Calu3 (cell line): ENCODE results near the gene GPR183. TPM values are rescaled to one million over a fixed set of nuclear protein-coding genes. Genes with fewer than 3 reads are reported as not detected.

ENCODE experiments used
- BruUV-seq: library from RNA; stranded (reverse); fragments of 400-500 nt; replicated peaks from 2 replicates; lab custom pipeline; 2021; lab: Mats Ljungman, UMichigan
- CTCF ChIA-PET: fragments of 300-600 bp; sonication (Branson Sonifier 250); formaldehyde crosslinking; loops from one replicate; lab custom pipeline; 2022; ENCODE audit warnings: antibody characterized with exemption; lab: Charles Lee
- DNase-seq: peaks from one replicate; pipeline ENCODE4 v3.0.0; 2022
- H3K27ac Mint-ChIP-seq: one replicate; pipeline ENCODE4 v1.8.0; 2022; ENCODE audit warnings: mixed read lengths; ENCODE audit not compliant: unreplicated experiment
- H3K27me3 Mint-ChIP-seq: one replicate; pipeline ENCODE4 v1.8.0; 2022; ENCODE audit warnings: mixed read lengths; ENCODE audit not compliant: unreplicated experiment
- H3K36me3 Mint-ChIP-seq: one replicate; pipeline ENCODE4 v1.8.0; 2022; ENCODE audit warnings: mild to moderate bottlenecking, moderate library complexity, mixed read lengths; ENCODE audit not compliant: insufficient read depth, unreplicated experiment
- H3K4me1 Mint-ChIP-seq: one replicate; pipeline ENCODE4 v1.8.0; 2022; ENCODE audit warnings: mild to moderate bottlenecking, low read depth, mixed read lengths; ENCODE audit not compliant: unreplicated experiment
- H3K4me3 Mint-ChIP-seq: one replicate; pipeline ENCODE4 v1.8.0; 2022; ENCODE audit warnings: mild to moderate bottlenecking, low read depth, moderate library complexity, mixed read lengths; ENCODE audit not compliant: unreplicated experiment
- H3K9me3 Mint-ChIP-seq: one replicate; pipeline ENCODE4 v1.8.0; 2022; ENCODE audit warnings: low read depth, mixed read lengths; ENCODE audit not compliant: unreplicated experiment
- CTCF ChIP-seq: fragments of 200-600 bp; IDR thresholded peaks from one replicate; pipeline ENCODE4 v1.8.0; 2022; ENCODE audit warnings: antibody characterized with exemption; ENCODE audit not compliant: unreplicated experiment
- intact Hi-C: fragments of 100-400 bp; cut with micrococcal nuclease; formaldehyde crosslinking; loops from one replicate; pipeline ENCODE4 v1.10.0; 2022; ENCODE audit not compliant: unreplicated experiment
- total RNA-seq: library from RNA; stranded (reverse); gene quantifications from 2 replicates; pipeline ENCODE4 v1.2.3, GENCODE V29; 2022

Gene GPR183
- total RNA-seq, 1 experiment from 2014 or later = not detected

- BruUV-seq = no TSS peak
- CTCF ChIA-PET = no interaction called here
- intact Hi-C loops = no loop called here
- H3K36me3 Mint-ChIP-seq = no peaks in the 10 kb centered on the region
- TF ChIP-seq CTCF = no peak
- H3K4me3 Mint-ChIP-seq = no peak overlapping the region
- H3K27me3 Mint-ChIP-seq = no peaks in the 10 kb centered on the region
- H3K27ac Mint-ChIP-seq = no peak overlapping the region
- no peaks in the 10 kb centered on the region for H3K4me1 Mint-ChIP-seq
- H3K9me3 Mint-ChIP-seq = no peaks in the 10 kb centered on the region
- DNase-seq = no peak
Measured at GRCh38 chr13:99351772-99352171, 44.6 kb upstream of the GPR183 start.

GRCh38 chr13:99350191-99350590 lies 43.0 kb upstream of the GPR183 start:
- no peaks in the 10 kb centered on the region for H3K9me3 Mint-ChIP-seq
- no peak for DNase-seq
- no TSS peak for BruUV-seq
- CTCF ChIA-PET = no interaction called here
- H3K36me3 Mint-ChIP-seq = no peaks in the 10 kb centered on the region
- H3K4me1 Mint-ChIP-seq = no peaks in the 10 kb centered on the region
- no peaks in the 10 kb centered on the region for H3K27me3 Mint-ChIP-seq
- intact Hi-C loops = no loop called here
- H3K4me3 Mint-ChIP-seq = no peak overlapping the region
- no peak overlapping the region for H3K27ac Mint-ChIP-seq
- no peak for TF ChIP-seq CTCF

- CTCF ChIA-PET = no interaction called here
- Mint-ChIP-seq H3K4me1 (no peaks in the 10 kb centered on the region), H3K4me3 (no peak overlapping the region), H3K9me3 (no peaks in the 10 kb centered on the region), H3K27me3 (no peaks in the 10 kb centered on the region), H3K36me3 (no peaks in the 10 kb centered on the region), H3K27ac (no peak overlapping the region)
- intact Hi-C loops = no loop called here
- no peak for TF ChIP-seq CTCF
- DNase-seq = no peak
- no TSS peak for BruUV-seq
Measured at GRCh38 chr13:99347911-99348451, 40.8 kb upstream of the GPR183 start.

- no peaks in the 10 kb centered on the region for H3K36me3 Mint-ChIP-seq
- H3K4me3 Mint-ChIP-seq = no peak overlapping the region
- no peaks in the 10 kb centered on the region for H3K9me3 Mint-ChIP-seq
- no peak overlapping the region for H3K27ac Mint-ChIP-seq
- no peak for DNase-seq
- CTCF ChIA-PET = no interaction called here
- H3K27me3 Mint-ChIP-seq = no peaks in the 10 kb centered on the region
- no TSS peak for BruUV-seq
- H3K4me1 Mint-ChIP-seq = no peaks in the 10 kb centered on the region
- intact Hi-C loops = no loop called here
- TF ChIP-seq CTCF = no peak
Measured at GRCh38 chr13:99347335-99347878, 40.2 kb upstream of the GPR183 start.
